Thoracic aorta (tissue), 2 donors: Measurements from ENCODE around the gene ZNF543. TPM values are rescaled to one million over a fixed set of nuclear protein-coding genes. Genes with fewer than 3 reads are reported as not detected.

ENCODE experiments used
- ATAC-seq: fragments of 150-250 bp; one replicate; pipeline ENCODE4 v1.8.0; 2017; ENCODE audit warnings: low read depth; ENCODE audit not compliant: insufficient number of reproducible peaks, low FRiP score
- DNase-seq: peaks from one replicate; pipeline ENCODE4 v3.0.0-alpha.2; 2020; ENCODE audit warnings: low spot score
- H3K27ac ChIP-seq, 2 donors: fragments of 200-600 bp; sonication (generic); 1 replicate in 1 of 2; 2 replicates in 1 of 2; pipeline ENCODE4 v1.5.1; 2016; ENCODE audit warnings: mild to moderate bottlenecking in 2 of 2, moderate library complexity in 2 of 2
- H3K27me3 ChIP-seq: fragments of 200-600 bp; sonication (generic); replicated peaks from 2 replicates; pipeline ENCODE4 v1.6.0; 2016; ENCODE audit warnings: mild to moderate bottlenecking; ENCODE audit not compliant: insufficient read depth
- H3K36me3 ChIP-seq: fragments of 200-600 bp; sonication (generic); one replicate; pipeline ENCODE4 v1.5.1; 2016
- H3K4me1 ChIP-seq, 2 donors: fragments of 200-600 bp; sonication (generic); 1 replicate in 1 of 2; 2 replicates in 1 of 2; pipeline versions ENCODE4 v1.5.1 to v1.6.0; 2016; ENCODE audit warnings: low read depth in 2 of 2, mild to moderate bottlenecking in 1 of 2; ENCODE audit not compliant: control insufficient read depth in 1 of 2
- H3K4me3 ChIP-seq: fragments of 200-600 bp; sonication (generic); 2 replicates; pipeline ENCODE4 v1.5.1; 2016; ENCODE audit warnings: mild to moderate bottlenecking
- H3K9me3 ChIP-seq: fragments of 200-600 bp; sonication (generic); 2 replicates; pipeline ENCODE4 v1.5.1; 2016
- CTCF ChIP-seq: fragments of 200-600 bp; sonication (generic); IDR thresholded peaks from one replicate; pipeline ENCODE4 v1.5.1; 2019; ENCODE audit warnings: antibody characterized with exemption
- total RNA-seq, 2 donors: library from RNA; depleted of rRNA; stranded (reverse); fragments of >200 nt; gene quantifications; one replicate each; pipeline versions ENCODE4 v1.1.0 to v1.2.3, GENCODE V29; 2016

ZNF543 gene
- total RNA-seq, 2 donors from 2014 or later = 7.6 to 9.7 TPM

GRCh38 chr19:57302727-57303401 is 17.4 kb upstream of the ZNF543 start:
- Histone ChIP-seq H3K4me3 (no peak overlapping the region), H3K4me1 (peaks cover 0 to 3% of the 10 kb centered on the region in 2 donors), H3K36me3 (peaks cover 44% of the 10 kb centered on the region), H3K27ac (no peak overlapping the region), H3K9me3 (peaks cover 15% of the 10 kb centered on the region), H3K27me3 (no peaks in the 10 kb centered on the region)
- TF ChIP-seq CTCF = no peak
- ATAC-seq (no peak), DNase-seq (no peak)

- Histone ChIP-seq H3K4me1 (peaks cover 0 to 3% of the 10 kb centered on the region in 2 donors), H3K36me3 (peaks cover 33% of the 10 kb centered on the region), H3K4me3 (no peak overlapping the region), H3K27ac (no peak overlapping the region), H3K9me3 (peaks cover 6% of the 10 kb centered on the region), H3K27me3 (no peaks in the 10 kb centered on the region)
- TF ChIP-seq CTCF = no peak
- ATAC-seq = no peak
- no peak for DNase-seq
These were observed 15.2 kb upstream of the ZNF543 start for GRCh38 chr19:57305056-57305455.

- DNase-seq = no peak
- Histone ChIP-seq H3K27me3 (no peaks in the 10 kb centered on the region), H3K4me1 (no peaks in the 10 kb centered on the region), H3K27ac (no peak overlapping the region), H3K36me3 (peaks cover 9% of the 10 kb centered on the region), H3K4me3 (no peak overlapping the region), H3K9me3 (no peaks in the 10 kb centered on the region)
- TF ChIP-seq CTCF = no peak
- ATAC-seq = no peak
These were observed 11.8 kb upstream of the ZNF543 start for GRCh38 chr19:57308514-57308913.

GRCh38 chr19:57310792-57311191 is 9.5 kb upstream of the ZNF543 start:
- no peak for TF ChIP-seq CTCF
- Histone ChIP-seq H3K27ac (no peak overlapping the region), H3K4me1 (no peaks in the 10 kb centered on the region), H3K4me3 (no peak overlapping the region), H3K27me3 (no peaks in the 10 kb centered on the region), H3K9me3 (no peaks in the 10 kb centered on the region), H3K36me3 (no peaks in the 10 kb centered on the region)
- DNase-seq (no peak), ATAC-seq (no peak)

GRCh38 chr19:57314146-57314545 is 6.1 kb upstream of the ZNF543 start:
- TF ChIP-seq CTCF = no peak
- Histone ChIP-seq H3K4me3 (no peak overlapping the region), H3K27me3 (no peaks in the 10 kb centered on the region), H3K9me3 (no peaks in the 10 kb centered on the region), H3K4me1 (no peaks in the 10 kb centered on the region), H3K36me3 (no peaks in the 10 kb centered on the region), H3K27ac (no peak overlapping the region)
- DNase-seq = no peak
- ATAC-seq = no peak
